PFSK-1 (cell line): Measurements from ENCODE around the gene MYL5.

ENCODE experiments used
- FOXP2 ChIP-seq: optimal IDR thresholded peaks from 2 replicates; pipeline ENCODE3; 2011; ENCODE audit warnings: borderline replicate concordance, control low read depth, inconsistent platforms; ENCODE audit not compliant: insufficient read depth; ENCODE audit errors: extremely low read length, extremely low read depth
- POLR2AphosphoS5 ChIP-seq: IDR thresholded peaks from 2 replicates; pipeline ENCODE4 v1.6.1; 2012; ENCODE audit warnings: low read depth, mild to moderate bottlenecking, control low read depth, low read length, moderate library complexity
- REST ChIP-seq, 2 experiments: IDR thresholded peaks; 2 replicates each; pipeline versions ENCODE4 v1.6.1 to v1.8.0; 2011 to 2012; ENCODE audit warnings: low read depth in 2 of 2, low read length in 2 of 2, control low read depth in 1 of 2, inconsistent platforms in 1 of 2, mild to moderate bottlenecking in 1 of 2, moderate library complexity in 1 of 2; ENCODE audit not compliant: insufficient read depth in 1 of 2
- SIN3A ChIP-seq: IDR thresholded peaks from 2 replicates; pipeline ENCODE4 v1.6.1; 2012; ENCODE audit warnings: mild to moderate bottlenecking, low read length, moderate library complexity, borderline replicate concordance; ENCODE audit not compliant: insufficient read depth
- TAF1 ChIP-seq: IDR thresholded peaks from 2 replicates; pipeline ENCODE4 v1.6.1; 2012; ENCODE audit warnings: low read length, control low read depth, borderline replicate concordance; ENCODE audit not compliant: insufficient read depth

The MYL5 gene

GRCh38 chr4:663046-663437, 11.3 kb upstream of the MYL5 start:
- TF ChIP-seq SIN3A, result no peak

GRCh38 chr4:663438-664428, 10.6 kb upstream of the MYL5 start:
- no peak for TF ChIP-seq REST (IDR thresholded peaks at IDR 0.05; ENCODE audit: insufficient read depth in 1 of 2, low read depth in 2 of 2, low read length in 2 of 2)
- no peak for TF ChIP-seq FOXP2
- no peak for TF ChIP-seq SIN3A
- TF ChIP-seq POLR2AphosphoS5, result no peak
- TF ChIP-seq TAF1, result no peak

- TF ChIP-seq POLR2AphosphoS5, result no peak
- no peak for TF ChIP-seq FOXP2
- no peak for TF ChIP-seq SIN3A
- no peak for TF ChIP-seq TAF1
- no peak for TF ChIP-seq REST (IDR thresholded peaks at IDR 0.05; ENCODE audit: insufficient read depth in 1 of 2, low read depth in 2 of 2, low read length in 2 of 2)
These were observed 9.6 kb upstream of the MYL5 start for GRCh38 chr4:664713-665231.

- TF ChIP-seq REST (IDR thresholded peaks at IDR 0.05; ENCODE audit: insufficient read depth in 1 of 2, low read depth in 2 of 2, low read length in 2 of 2) (no peak), POLR2AphosphoS5 (no peak), FOXP2 (no peak), SIN3A (no peak), TAF1 (no peak)
These were observed 9.0 kb upstream of the MYL5 start for GRCh38 chr4:665381-665750.

GRCh38 chr4:665751-666435, 8.4 kb upstream of the MYL5 start:
- TF ChIP-seq SIN3A, result no peak
- TF ChIP-seq POLR2AphosphoS5, result no peak
- TF ChIP-seq FOXP2, result no peak
- TF ChIP-seq TAF1, result no peak
- TF ChIP-seq REST (IDR thresholded peaks at IDR 0.05; ENCODE audit: insufficient read depth in 1 of 2, low read depth in 2 of 2, low read length in 2 of 2), result no peak
